Tibial nerve (tissue), 4 donors: Measurements from ENCODE around the gene EIF1AD. TPM values are rescaled to one million over a fixed set of nuclear protein-coding genes. Genes with fewer than 3 reads are reported as not detected.

Source experiments
- DNase-seq, 2 donors: peaks; one replicate each; pipeline ENCODE4 v3.0.0-alpha.2; 2019; ENCODE audit warnings: low spot score in 2 of 2
- H3K27ac ChIP-seq, 4 donors: fragments of 200-600 bp; sonication (generic) in 3 of 4; one replicate each; pipeline ENCODE4 v1.5.1; 2017 to 2019; ENCODE audit warnings: mild to moderate bottlenecking in 1 of 4
- H3K27me3 ChIP-seq, 2 donors: fragments of 200-600 bp; sonication (generic) in 1 of 2; one replicate each; pipeline versions ENCODE4 v1.5.1 to v1.6.0; 2017 to 2019
- H3K36me3 ChIP-seq, 3 donors: fragments of 200-600 bp; sonication (generic); one replicate each; pipeline ENCODE4 v1.5.1; 2018 to 2019
- H3K4me1 ChIP-seq, 4 donors: fragments of 200-600 bp; sonication (generic) in 3 of 4; one replicate each; pipeline ENCODE4 v1.5.1; 2017 to 2019
- H3K4me3 ChIP-seq, 4 donors: fragments of 200-600 bp; sonication (generic) in 3 of 4; one replicate each; pipeline ENCODE4 v1.5.1; 2017 to 2019; ENCODE audit warnings: mild to moderate bottlenecking in 1 of 4, moderate library complexity in 1 of 4
- H3K9me3 ChIP-seq, 4 donors: fragments of 200-600 bp; sonication (generic) in 3 of 4; one replicate each; pipeline ENCODE4 v1.5.1; 2017 to 2019
- CTCF ChIP-seq, 5 experiments: fragments of 200-600 bp in 3 of 5; fragments of 450-650 bp in 2 of 5; sonication (generic) in 3 of 5; IDR thresholded peaks; one replicate each; pipeline ENCODE4 v1.5.1; 2016 to 2019; ENCODE audit warnings: antibody characterized with exemption in 5 of 5, mild to moderate bottlenecking in 3 of 5, moderate library complexity in 2 of 5
- EP300 ChIP-seq, 2 donors: sonication (generic); formaldehyde crosslinking; IDR thresholded peaks; one replicate each; pipeline ENCODE4 v1.6.1; 2017; ENCODE audit warnings: antibody characterized with exemption in 2 of 2, mild to moderate bottlenecking in 1 of 2
- POLR2A ChIP-seq, 2 donors: fragments of 450-650 bp; IDR thresholded peaks; one replicate each; pipeline ENCODE4 v1.6.1; 2017; ENCODE audit warnings: antibody characterized with exemption in 2 of 2, mild to moderate bottlenecking in 2 of 2, moderate library complexity in 2 of 2
- whole genome bisulfite sequencing, 2 donors: methylation state at CpG; one replicate each; pipeline ENCODE4 v1.1.5; 2018; 5-methylcytosine and 5-hydroxymethylcytosine counted together
- total RNA-seq, 4 donors: library from RNA; depleted of rRNA; stranded (reverse); fragments of >200 nt; gene quantifications; one replicate each; pipeline ENCODE4 v1.1.0, GENCODE V29; 2016

The EIF1AD gene
- total RNA-seq, 4 donors from 2014 or later, result 27.0 to 40.6 (median 29.5) TPM

GRCh38 chr11:65983589-65983987 lies 18.4 kb downstream of the EIF1AD start:
- DNase-seq, result no peak
- Histone ChIP-seq H3K4me1 (no peaks in the 10 kb centered on the region), H3K4me3 (no peak overlapping the region), H3K27ac (no peak overlapping the region), H3K9me3 (no peaks in the 10 kb centered on the region), H3K27me3 (no peaks in the 10 kb centered on the region), H3K36me3 (peaks cover 0 to 29% (median 3%) of the 10 kb centered on the region in 3 donors)
- no peak for TF ChIP-seq POLR2A (IDR thresholded peaks at IDR 0.05)
- TF ChIP-seq EP300 (IDR thresholded peaks at IDR 0.05), result no peak
- TF ChIP-seq CTCF (IDR thresholded peaks at IDR 0.05), result no peak
- WGBS, 2 donors, result 79% methylated on average over 5 of the region's 5 CpGs

- WGBS, 2 donors, result 69 to 72% methylated on average over 21 to 22 of the region's 22 CpGs
- DNase-seq, result no peak
- Histone ChIP-seq H3K4me3 (no peak overlapping the region), H3K9me3 (no peaks in the 10 kb centered on the region), H3K27ac (no peak overlapping the region), H3K36me3 (peaks cover 0 to 35% (median 8%) of the 10 kb centered on the region in 3 donors), H3K4me1 (no peaks in the 10 kb centered on the region), H3K27me3 (no peaks in the 10 kb centered on the region)
- TF ChIP-seq CTCF (IDR thresholded peaks at IDR 0.05), result no peak
- no peak for TF ChIP-seq POLR2A (IDR thresholded peaks at IDR 0.05)
- no peak for TF ChIP-seq EP300 (IDR thresholded peaks at IDR 0.05)
Observed at GRCh38 chr11:65982824-65983588, 19.0 kb downstream of the EIF1AD start.

- WGBS, 2 donors, result 57 to 75% methylated on average over 10 to 16 of the region's 16 CpGs
- no peak overlapping the region for H3K27ac ChIP-seq
- H3K36me3 ChIP-seq, result peaks cover 0 to 43% (median 14%) of the 10 kb centered on the region in 3 donors
- DNase-seq, result no peak
- H3K4me1 ChIP-seq, result no peaks in the 10 kb centered on the region
- H3K9me3 ChIP-seq, result no peaks in the 10 kb centered on the region
- H3K4me3 ChIP-seq, result no peak overlapping the region
- TF ChIP-seq EP300 (IDR thresholded peaks at IDR 0.05) (no peak), CTCF (IDR thresholded peaks at IDR 0.05) (no peak), POLR2A (IDR thresholded peaks at IDR 0.05) (no peak)
- H3K27me3 ChIP-seq, result no peaks in the 10 kb centered on the region
Observed at GRCh38 chr11:65981972-65982823, 19.8 kb downstream of the EIF1AD start.

GRCh38 chr11:65981101-65981740 lies 20.7 kb downstream of the EIF1AD start:
- no peak for DNase-seq
- H3K27me3 ChIP-seq, result no peaks in the 10 kb centered on the region
- WGBS, 2 donors, result 68 to 71% methylated on average over 12 of the region's 12 CpGs
- H3K36me3 ChIP-seq, result peaks cover 0 to 53% (median 21%) of the 10 kb centered on the region in 3 donors
- H3K4me1 ChIP-seq, result no peaks in the 10 kb centered on the region
- H3K27ac ChIP-seq, result no peak overlapping the region
- H3K4me3 ChIP-seq, result no peak overlapping the region
- TF ChIP-seq EP300 (IDR thresholded peaks at IDR 0.05), result no peak
- no peak for TF ChIP-seq POLR2A (IDR thresholded peaks at IDR 0.05)
- TF ChIP-seq CTCF (IDR thresholded peaks at IDR 0.05), result no peak
- no peaks in the 10 kb centered on the region for H3K9me3 ChIP-seq
